ENCODE measurements around the gene RCAN1.

The RCAN1 gene

DNA sequence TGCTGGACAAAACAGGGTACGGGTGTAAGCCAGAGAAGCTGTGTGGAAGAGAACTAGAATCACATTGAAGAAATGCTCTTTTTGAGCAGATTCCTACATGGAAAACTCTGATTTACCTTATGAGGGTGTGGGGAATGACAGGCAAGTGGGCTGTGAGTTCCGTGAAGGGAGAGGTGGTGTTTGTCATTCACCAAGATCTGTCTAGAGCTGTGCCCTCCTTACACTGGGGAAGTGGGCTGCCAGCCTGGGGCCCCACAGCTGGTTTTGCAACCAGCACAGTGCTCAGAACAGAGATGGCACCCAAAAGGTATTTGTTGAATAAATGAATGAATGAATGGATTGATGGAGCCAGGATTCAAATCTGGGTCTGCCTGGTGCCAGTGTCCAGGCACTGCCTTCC lies 10.4 kb downstream of the RCAN1 start:
- intact Hi-C loops (cut with DNase I), result no loop called here
- peak in 10 of 42 donors; percentile 40 to 68 (median 58) for DNase-seq

DNA sequence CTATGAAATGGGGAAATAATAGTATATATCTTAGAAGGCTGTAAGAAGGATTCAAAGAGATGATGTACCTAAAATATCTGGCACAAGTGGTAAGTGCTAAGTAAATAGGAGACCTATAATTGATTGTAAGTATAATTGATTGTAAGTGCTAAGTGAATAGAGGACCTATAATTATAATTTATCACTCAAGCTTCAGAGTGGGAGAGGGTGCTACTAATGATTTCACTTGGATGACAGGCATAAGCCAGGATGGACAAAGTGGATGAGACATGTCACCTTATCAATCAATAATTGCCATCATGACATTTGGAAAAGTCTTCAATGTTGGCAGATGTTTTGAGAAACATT lies 11.2 kb downstream of the RCAN1 start:
- intact Hi-C loops (cut with DNase I), result no loop called here
- no peak for DNase-seq

DNA sequence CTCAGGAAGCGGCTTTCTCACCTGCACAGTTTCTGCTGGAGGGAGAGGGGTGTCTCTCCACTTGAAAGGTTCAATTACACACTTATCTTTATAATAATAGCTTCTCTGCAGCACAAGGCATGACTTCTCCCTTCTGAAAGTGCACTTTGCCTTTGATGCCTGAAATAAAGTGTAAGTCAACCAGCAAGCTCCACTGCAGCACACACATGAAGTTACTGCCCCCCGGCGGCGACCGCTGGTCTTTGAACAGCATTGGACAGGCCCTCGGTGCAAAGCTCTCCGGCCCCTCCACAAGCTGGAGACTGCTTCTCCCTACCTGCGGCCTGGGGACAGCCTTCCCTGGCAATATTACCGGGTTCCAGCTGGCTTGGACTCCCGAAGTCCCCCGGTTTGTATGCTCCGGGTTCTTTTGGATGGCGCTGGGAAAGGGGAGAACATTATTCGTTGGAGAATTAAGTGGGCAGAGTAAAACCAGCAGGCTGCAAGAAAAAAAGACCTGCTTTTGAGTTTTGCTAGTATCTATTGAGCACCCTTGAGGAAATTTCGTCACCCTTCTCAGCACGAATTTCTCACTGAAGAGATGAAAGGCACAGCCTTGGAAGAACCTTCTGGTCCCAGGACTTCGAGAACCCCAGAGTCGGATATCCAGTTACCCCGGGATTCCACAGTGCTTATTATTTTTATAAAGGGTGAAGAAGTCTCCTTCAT lies 11.8 kb downstream of the RCAN1 start:
- intact Hi-C loops (cut with DNase I), result no loop called here
- peak; percentile 87 to 96 (median 92) for DNase-seq

DNA sequence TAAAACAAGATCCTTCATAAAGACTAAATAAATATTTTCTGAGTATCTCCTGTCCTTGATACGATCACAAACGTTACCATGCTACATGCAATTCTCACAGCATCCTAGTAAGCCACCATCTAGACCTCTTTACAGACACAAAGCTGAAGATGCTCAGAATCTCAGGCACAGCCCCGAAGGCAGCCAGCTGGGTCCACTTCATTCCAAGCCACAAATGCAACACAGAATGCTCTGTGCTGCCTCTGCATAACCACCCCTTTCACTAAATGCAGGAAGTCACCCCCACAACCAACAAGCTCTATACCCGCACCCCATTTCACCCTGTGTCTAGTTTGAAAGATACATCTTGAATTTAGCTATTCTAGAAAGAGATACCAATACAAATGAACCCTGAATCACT lies 12.9 kb downstream of the RCAN1 start:
- intact Hi-C loops (cut with DNase I), result no loop called here
- DNase-seq, result peak in 16 of 42 donors; percentile 19 to 65 (median 49)

DNA sequence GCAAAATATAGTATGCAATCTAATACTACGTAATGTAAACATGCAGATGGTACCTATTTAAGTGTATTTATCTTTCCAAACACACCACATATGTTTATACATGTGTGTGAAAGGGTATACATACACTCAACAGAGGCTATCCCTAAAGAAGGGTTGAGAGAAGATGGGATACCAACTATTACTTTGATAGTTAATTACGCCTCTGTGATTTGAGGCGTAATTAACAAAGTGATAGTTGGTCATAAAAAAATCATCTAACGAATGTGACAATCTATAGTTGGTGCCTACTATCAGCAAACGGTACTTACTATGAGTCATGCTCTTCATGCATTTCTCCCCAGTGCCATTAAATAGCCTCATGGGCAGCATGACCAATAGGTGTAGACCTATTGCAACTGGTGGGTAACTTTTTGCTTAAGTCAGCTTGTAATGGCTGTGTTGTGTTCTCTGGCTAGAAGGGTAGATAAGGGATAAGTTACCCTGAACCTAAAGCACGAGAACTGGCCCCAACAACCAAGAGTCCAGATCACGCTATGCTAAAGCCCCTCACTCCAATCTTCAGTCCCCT lies 15.3 kb downstream of the RCAN1 start:
- intact Hi-C loops (cut with DNase I), result no loop called here
- peak in 1 of 42 donors; percentile 18 for DNase-seq

DNA sequence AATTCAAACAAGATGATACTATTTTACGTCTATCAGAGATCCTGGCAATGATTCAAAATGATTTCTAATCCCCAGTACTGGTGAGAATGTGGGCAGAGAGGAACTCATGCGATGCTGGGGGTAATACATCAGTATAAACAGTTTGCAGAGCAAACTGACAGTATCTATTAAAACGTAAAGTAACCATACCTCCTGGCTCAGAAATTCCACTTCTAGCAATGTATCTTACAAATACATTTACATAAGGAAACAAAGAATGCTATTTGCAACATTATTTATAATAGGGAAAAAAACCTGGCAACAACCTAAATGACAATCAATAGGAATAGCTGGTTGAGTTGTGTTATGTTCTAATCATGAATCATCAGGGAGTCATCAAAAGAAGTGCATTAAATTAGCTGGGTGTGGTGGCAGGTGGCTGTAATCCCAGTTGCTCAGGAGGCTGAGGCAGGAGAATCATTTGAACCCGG lies 15.9 kb downstream of the RCAN1 start:
- DNase-seq, result peak in 1 of 42 donors; percentile 34
- intact Hi-C loops (cut with DNase I), result no loop called here

DNA sequence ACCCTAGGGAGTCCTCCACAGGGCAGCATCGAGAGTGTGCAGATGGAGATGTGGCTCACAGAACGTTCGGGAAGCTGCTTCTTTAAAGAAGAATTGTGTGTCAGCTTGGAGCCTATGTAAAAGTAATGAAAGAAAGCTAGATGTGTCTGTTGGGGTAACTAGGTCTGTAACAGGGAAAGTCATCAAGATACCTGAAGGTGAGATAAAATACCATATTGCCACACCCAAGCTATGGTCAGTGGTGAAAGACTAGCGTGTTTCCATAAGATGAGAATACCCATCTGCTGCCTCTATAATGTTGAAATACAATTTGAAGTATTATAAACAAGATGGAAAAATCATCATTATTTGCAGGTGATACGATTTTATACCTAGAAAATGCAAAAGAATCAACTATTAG lies 17.5 kb downstream of the RCAN1 start:
- intact Hi-C loops (cut with DNase I), result no loop called here
- DNase-seq, result peak in 1 of 42 donors; percentile 31

DNA sequence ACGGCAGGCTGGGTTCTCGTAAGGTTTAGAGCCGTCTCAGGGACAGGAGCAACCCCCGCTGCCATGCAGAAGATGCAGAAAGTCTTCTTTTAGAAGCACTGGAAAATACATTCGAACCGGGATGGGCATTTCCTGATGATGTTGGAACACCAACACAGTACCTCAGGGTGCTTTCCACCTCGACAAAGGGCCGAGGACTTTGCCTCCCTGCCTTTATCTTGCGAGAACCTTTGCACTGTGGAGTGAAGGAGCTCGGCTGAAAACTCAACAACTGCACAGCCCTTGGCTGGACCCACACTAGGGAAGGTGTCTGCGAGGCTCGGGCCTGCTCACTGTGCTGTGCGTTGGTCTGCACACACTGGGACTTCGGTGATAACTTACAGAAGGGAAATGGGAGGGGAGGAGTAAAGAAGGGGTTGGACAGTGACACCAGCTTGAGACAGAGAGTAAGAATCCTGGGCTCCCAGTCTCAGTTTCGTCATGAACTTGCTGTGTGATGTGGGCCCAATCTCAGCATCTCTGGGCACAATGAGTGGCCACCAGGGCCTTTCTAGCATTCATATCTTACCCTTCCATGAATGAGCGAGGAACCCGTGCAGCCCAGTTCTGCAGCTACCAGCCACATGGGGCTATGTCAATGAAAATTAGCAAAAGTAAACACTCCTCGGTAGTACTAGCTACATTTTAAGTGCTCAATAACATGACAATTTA lies 18.2 kb downstream of the RCAN1 start:
- peak in 1 of 42 donors; percentile 33 for DNase-seq
- intact Hi-C loops (cut with DNase I), result no loop called here

DNA sequence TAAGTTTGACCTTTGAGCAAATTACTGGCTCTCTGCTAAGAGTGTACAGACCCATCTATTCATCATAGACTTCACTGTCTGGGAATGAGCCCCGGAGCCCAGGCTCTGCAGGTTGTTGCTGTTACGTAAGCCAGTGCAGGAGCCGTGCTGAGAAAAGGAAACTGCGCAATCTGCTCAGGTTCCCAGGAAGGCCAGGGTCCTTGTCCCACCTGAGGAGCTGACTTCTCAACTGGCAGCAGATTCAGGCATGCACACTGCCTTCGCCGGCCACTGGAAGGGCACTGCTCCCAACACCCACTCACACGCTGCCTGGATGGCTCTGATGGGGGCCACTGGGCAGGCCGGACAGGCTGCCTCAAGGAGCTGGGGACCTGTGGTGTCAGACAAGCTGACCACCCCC lies 19.5 kb downstream of the RCAN1 start:
- intact Hi-C loops (cut with DNase I), result no loop called here

DNA sequence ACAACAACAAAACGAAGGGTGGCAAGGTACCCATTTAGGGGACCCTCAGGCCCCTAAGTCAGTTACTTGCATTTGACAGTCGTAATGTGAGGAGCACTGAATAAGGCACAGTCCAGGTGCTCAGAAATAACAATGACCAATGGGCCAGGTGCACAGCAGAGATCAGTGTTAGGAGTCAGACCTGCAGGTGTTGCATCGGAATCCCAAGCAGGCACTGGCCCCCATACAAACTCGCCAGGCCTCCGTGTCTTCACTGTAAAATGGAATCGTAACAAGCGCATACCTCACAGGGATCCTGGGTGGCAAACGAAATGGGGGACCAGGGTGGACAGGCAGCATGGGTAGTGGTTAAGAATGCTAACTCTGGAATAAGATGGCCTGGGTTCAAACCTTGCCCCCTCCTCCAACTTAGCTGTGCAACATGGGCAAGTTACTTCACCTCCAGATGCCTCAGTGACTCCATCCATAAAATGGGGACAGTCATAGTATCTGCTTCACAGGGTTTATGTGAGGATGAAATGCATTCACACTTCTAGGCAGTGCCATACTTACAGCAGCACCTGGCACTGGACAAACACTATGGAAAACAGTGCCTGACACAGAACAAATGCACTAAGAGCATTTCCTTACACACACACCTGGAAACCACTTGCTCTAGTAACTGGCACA lies 20.2 kb downstream of the RCAN1 start:
- peak in 1 of 42 donors; percentile 40 for DNase-seq
- intact Hi-C loops (cut with DNase I), result loop anchor here (5.0 kb wide), 1 partner anchor 67 kb away; no protein-coding TSS in a partner anchor

More for the DNA sequence above, 19.5 kb downstream of the RCAN1 start:
- DNase-seq, result peak in 26 of 42 donors; percentile 27 to 78 (median 52)

DNA sequence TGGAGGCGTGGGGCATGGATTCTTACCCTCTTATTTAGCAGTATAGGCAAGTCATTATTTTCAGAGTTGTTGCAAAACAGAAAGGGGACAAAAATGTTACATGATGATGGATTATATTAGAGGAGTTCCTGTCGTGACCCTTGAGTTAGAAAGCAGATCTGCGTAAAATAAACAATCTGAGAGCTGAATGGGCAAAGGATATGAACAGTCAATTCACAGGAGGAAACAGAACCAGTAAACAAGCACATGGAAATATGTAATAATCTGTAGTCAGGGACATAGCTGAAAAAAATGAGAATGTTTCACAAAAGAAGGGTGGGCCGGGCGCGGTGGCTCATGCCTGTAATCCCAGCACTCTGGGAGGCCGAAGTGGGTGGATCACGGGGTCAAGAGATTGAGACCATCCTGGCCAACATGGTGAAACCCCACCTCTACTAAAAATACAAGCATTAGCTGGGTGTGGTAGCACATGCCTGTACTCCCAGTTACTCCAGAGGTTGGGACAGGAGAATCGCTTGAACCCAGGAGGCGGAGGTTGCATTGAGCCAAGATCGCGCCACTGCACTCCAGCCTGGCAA lies 20.9 kb downstream of the RCAN1 start:
- DNase-seq, result peak in 1 of 42 donors; percentile 29
- intact Hi-C loops (cut with DNase I), result loop anchor here (5.0 kb wide), 1 partner anchor 67 kb away; no protein-coding TSS in a partner anchor

DNA sequence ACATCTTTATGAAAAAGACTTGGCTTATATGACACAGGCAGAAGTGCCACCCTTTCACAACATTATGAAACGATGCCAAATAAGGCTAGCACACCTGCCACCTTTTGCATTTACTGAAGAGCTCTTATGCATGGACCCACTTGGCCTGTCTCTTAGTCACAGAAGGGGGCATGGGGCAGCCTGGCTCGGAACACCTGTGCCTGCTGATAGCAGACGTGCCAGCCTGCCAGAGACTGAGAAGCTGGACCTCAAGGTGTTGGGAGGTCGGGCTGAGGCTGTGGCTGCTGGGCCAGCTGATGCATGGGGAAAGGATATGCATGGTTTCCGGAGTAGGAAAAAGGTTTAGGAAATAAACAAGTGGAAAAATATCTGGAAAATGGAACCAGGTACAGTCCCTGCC lies 21.5 kb downstream of the RCAN1 start:
- intact Hi-C loops (cut with DNase I), result loop anchor here (5.0 kb wide), 1 partner anchor 66 kb away; no protein-coding TSS in a partner anchor
- DNase-seq, result peak in 2 of 42 donors; percentile 41 to 42

DNA sequence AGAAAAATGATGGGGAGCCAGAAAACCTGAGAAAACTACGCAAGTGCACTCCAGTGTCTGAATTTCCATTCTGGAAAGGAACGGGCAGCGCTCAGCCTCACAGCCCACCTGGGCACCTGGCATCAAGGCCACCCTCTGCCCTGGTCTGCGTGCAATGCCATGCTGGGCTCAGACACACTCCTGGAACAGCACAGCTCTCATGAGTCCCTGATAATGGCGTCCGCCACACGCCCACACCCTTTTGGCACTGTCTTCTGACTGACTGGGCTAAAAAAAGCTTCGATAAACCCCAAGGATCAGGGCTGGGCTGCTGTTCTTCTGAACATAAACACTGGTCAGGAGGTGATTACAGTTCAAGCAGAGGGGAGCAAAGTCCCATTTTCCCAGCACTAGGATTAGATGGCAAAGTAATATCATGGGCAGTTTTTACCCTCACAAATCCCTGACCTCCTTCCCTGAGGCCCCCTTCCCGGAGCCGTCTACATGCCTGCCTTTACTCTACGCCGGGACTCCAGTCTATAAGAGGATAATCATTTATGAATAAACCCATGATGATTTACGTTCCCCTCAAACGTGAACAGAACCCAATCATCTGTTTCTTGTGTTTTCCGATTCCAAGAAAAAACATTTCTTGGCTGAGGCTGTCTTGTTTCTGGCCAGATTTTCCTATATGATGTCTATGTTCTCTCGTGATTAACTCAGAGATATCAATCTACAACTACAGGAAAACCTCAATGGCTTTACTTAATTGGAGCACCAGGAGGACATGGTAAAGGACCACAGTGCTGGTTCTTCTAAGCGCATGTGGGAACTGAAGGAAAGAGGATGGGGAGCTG lies 22.6 kb downstream of the RCAN1 start:
- DNase-seq, result peak in 13 of 42 donors; percentile 34 to 71 (median 52)
- intact Hi-C loops (cut with DNase I), result loop anchor here (5.0 kb wide), 1 partner anchor 65 kb away; no protein-coding TSS in a partner anchor

DNA sequence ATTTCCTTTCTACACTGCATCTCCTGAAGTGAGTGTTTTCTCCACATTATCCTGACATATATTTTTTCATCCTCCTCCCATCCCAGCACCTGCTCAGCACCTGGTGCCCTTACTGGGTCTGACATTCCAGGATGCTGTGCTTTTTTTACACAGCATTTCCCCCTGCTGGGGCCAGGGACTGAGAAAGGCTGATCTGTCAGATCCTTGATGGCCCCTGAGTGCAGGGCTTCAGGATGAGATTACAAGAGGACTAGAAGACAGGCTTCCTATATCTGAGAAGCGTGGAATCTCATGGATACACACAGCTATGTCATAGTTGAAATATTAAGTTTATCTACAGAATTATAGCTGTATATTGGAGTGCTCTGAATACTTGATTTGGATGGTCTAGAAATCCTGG lies 24.4 kb downstream of the RCAN1 start:
- intact Hi-C loops (cut with DNase I), result loop anchor here (5.0 kb wide), 1 partner anchor 63 kb away; no protein-coding TSS in a partner anchor

DNA sequence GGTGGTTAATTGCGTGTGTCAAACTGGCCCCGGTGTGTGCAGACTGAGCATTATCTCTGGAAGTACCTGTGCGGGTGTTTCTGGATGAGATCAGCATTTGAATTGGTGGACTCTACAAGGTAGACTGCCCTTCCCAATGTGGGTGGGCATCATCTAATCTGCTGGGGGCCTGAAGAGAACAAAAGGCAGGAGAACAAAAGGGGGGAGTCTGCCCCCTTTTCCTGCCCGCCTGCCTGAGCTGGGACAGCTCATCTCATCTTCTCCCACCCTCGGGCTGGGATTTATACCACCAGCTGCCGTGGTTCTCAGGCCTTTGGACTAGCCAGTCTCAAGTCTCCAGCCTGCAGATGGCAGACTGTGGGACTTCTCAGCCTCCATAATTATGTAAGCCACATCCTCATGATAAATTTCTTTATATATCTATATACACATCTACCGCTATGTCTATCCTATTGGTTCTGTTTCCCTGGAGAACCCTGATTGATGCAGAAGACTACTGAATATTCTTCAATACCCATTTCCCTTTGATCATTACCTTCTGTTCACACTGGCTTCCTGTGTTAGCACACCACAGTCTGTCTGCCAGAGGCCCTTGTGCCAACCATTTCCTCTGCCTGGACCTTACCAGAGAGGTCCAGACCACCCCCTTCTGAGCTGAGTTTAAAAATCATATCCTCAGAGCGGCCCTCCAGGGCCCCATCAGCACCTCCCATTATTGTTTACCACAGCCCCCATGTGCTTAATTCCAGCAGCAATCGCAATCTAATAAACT lies 25.2 kb downstream of the RCAN1 start:
- peak in 3 of 42 donors; percentile 20 to 31 (median 27) for DNase-seq
- intact Hi-C loops (cut with DNase I), result loop anchor here (5.0 kb wide), 1 partner anchor 62 kb away; no protein-coding TSS in a partner anchor

More for the DNA sequence above, 24.4 kb downstream of the RCAN1 start:
- peak in 3 of 42 donors; percentile 20 to 34 (median 29) for DNase-seq

DNA sequence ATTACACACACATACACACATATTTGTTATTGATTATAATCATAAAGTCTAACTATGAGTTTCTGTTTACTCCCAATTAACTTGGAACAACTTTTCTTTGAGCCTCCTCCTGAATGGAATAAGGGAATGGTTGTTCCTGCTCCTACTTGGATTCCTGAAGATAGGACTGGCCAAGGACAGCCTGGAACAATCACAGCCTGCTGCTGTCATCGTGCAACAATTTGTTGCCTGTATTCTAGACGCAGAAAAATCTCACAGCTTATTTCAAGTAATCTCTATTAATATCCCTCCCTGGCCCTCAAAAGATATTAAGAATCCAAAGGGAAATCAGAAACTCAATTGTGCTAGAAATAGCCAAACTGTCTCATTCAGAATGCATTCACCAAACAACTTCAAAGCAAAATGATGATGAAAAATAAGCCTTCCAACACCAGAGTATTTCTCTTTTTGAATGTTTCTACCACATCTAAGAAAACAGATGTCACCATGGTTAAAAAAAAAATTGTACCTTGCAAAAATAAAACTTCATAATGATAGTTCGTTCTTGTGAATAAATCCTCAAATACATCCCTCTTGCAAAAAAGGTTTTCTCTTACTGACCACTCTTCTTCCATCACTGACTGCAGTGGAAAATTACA lies 30.9 kb downstream of the RCAN1 start:
- intact Hi-C loops (cut with DNase I), result no loop called here
- DNase-seq, result peak in 2 of 42 donors; percentile 0 to 22

Data from head of caudate nucleus (tissue), 42 donors.